ENCODE measurements around the gene BAG3. TPM values are rescaled to one million over a fixed set of nuclear protein-coding genes. Genes with fewer than 3 reads are reported as not detected.

Gene BAG3
- total and polyA plus RNA-seq, 2 of the 8 experiments (the other 6 are each of a cell fraction or from before 2014, with no cell fraction given) = 3.5 to 13.3 TPM

DNA sequence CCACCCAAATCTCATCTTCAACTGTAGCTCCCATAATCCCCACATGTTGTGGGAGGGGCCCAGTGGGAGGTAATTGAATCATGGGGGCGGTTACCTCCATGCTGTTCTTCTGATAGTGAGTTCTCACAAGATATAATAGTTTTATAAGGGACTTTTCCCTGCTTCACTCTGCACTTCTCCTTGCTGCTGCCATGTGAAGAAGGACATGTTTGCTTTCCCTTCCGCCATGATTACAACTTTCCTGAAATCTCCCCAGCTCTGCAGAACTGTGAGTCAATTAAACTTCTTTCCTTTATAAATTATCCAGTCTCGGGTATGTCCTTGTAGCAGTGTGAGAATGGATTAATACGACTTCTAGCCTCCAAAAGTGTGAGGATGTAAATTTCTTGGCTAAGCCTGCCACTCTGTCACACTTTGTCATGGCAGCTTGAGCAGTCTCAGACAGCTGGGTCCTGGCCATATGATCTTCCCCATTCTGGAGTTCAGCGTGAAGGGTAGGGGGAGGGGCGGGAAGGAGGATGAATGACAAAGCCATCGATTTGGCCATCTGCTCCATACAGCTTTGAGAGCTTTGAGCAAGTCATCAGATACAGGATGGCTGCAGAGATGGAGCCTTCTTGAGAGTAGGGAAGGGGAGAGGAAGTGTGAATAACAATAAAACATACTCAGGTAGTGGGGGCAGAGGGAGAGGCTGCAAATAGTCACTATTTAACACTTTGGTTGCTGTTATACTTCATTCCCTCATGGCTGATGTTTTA, 55.5 kb downstream of the BAG3 start:
- Histone ChIP-seq H2BK120ac (replicated peaks; ENCODE audit: low read depth, low read length) (no peak overlapping the region), H2AK5ac (ENCODE audit: low read depth, low read length) (no peak overlapping the region), H3K4ac (replicated peaks; ENCODE audit: insufficient read length, low read depth, low read length) (no peak overlapping the region), H4K8ac (ENCODE audit: extremely low read depth, insufficient read depth, low read length) (no peak overlapping the region), H3K4me2 (ENCODE audit: insufficient read depth in 1 of 2, low read depth in 2 of 2, low read length in 2 of 2) (no peak overlapping the region), H3K36me3 (ENCODE audit: control insufficient read depth in 2 of 4, insufficient read depth in 4 of 4, low read length in 3 of 4) (0 out of 8 replicates have a peak, but pooled peaks cover 0 to 3% (median 0%) of the 10 kb centered on the region in 4 experiments), H3K79me1 (ENCODE audit: low read depth, low read length) (no peaks in the 10 kb centered on the region), H2BK5ac (ENCODE audit: low read depth, low read length) (no peak overlapping the region), H3K56ac (replicated peaks; ENCODE audit: insufficient read length, low read depth, low read length) (no peak overlapping the region), H4K5ac (ENCODE audit: insufficient read length, low read depth, low read length) (no peak overlapping the region), H3K27me3 (replicated peaks in 1 of 4; ENCODE audit: control insufficient read depth in 3 of 4, extremely low read depth in 1 of 4, insufficient read depth in 3 of 4, low read length in 3 of 4) (no peaks in the 10 kb centered on the region), H2BK15ac (ENCODE audit: low read length) (peak overlapping the region; percentile 40; the same call in 1 of the 2 replicates), H3K18ac (ENCODE audit: extremely low read depth, low read length) (no peak overlapping the region), H3K27ac (ENCODE audit: low read depth, low read length) (no peak overlapping the region), H3K9ac (replicated peaks in 1 of 4; ENCODE audit: extremely low read depth in 1 of 4, low read depth in 3 of 4, low read length in 3 of 4) (no peak overlapping the region), H3K23me2 (ENCODE audit: low read depth, low read length) (no peaks in the 10 kb centered on the region), H2BK20ac (ENCODE audit: low read length) (no peak overlapping the region), H2BK12ac (ENCODE audit: low read depth, low read length) (no peak overlapping the region), H3K14ac (ENCODE audit: insufficient read length) (no peak overlapping the region), H3K23ac (ENCODE audit: insufficient read length) (no peak overlapping the region), H3K4me1 (replicated peaks in 1 of 4; ENCODE audit: control insufficient read depth in 3 of 4, insufficient read depth in 4 of 4, low read length in 3 of 4) (peaks cover 0 to 6% (median 5%) of the 10 kb centered on the region in 4 experiments; a peak in 4 of 7 replicates), H3K4me3 (ENCODE audit: extremely low read depth in 1 of 4, insufficient read depth in 2 of 4, low read depth in 3 of 4, low read length in 4 of 4) (no peak overlapping the region), H4K91ac (replicated peaks; ENCODE audit: insufficient read length, low read length) (no peak overlapping the region), H3K79me2 (ENCODE audit: control insufficient read depth in 1 of 2, insufficient read depth in 2 of 2, low read length in 2 of 2) (no peaks in the 10 kb centered on the region), H2AFZ (ENCODE audit: low read length) (no peak overlapping the region), H4K20me1 (replicated peaks in 1 of 2; ENCODE audit: control insufficient read depth in 1 of 2, insufficient read depth in 2 of 2, low read length in 2 of 2) (no peaks in the 10 kb centered on the region), H3K9me3 (ENCODE audit: insufficient read depth in 2 of 2, low read depth in 1 of 2, low read length in 1 of 2) (peaks cover 10 to 23% of the 10 kb centered on the region in 2 experiments)
- FAIRE-seq = no peak
- POLR2A ChIA-PET (ENCODE audit: partially characterized antibody) = interaction anchor here (1.3 to 1.9 kb wide), 2 partner anchors 19 kb away, joined by 3 to 7 read pairs; partner anchors contain the start of gene INPP5F
- WGBS, 2 experiments (ENCODE audit: extremely low coverage in 1 of 2, insufficient coverage in 1 of 2, insufficient read length in 1 of 2, insufficient replicate concordance in 2 of 2, low coverage in 1 of 2, low lambda C conversion rate in 2 of 2, missing lambda C conversion rate in 1 of 2) = 71% methylated on average over 7 of the region's 7 CpGs; no CpG with 5 or more reads in 1 of the 2 experiments
- CTCF ChIA-PET (ENCODE audit: partially characterized antibody) = interaction anchor here (1.5 kb wide), 1 partner anchor 19 kb away, joined by 4 read pairs; no protein-coding TSS in a partner anchor
- no peak for DNase-seq (ENCODE audit: low read depth in 1 of 2, low spot score in 2 of 2)
- peak; percentile 19 for TF ChIP-seq TAF7 (optimal IDR thresholded peaks at IDR 0.05; ENCODE audit: borderline replicate concordance, low read depth, low read length)
- TF ChIP-seq ASH2L (IDR thresholded peaks at IDR 0.05; ENCODE audit: low read length) = no peak
- 0 out of 2 replicates have a peak, but pooled peaks have one; percentile 23 for TF ChIP-seq POU5F1 (IDR thresholded peaks at IDR 0.05; ENCODE audit: low read depth, low read length)
- TF ChIP-seq, protein P1, sequence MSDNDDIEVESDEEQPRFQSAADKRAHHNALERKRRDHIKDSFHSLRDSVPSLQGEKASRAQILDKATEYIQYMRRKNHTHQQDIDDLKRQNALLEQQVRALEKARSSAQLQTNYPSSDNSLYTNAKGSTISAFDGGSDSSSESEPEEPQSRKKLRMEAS (IDR thresholded peaks at IDR 0.05) = peak; percentile 31; the same call in 1 of the 2 replicates

All from H1 (cell line).